Glutamatergic neuron (in vitro differentiated cells): ENCODE measurements around the gene MRGPRF. TPM values are rescaled to one million over a fixed set of nuclear protein-coding genes. Genes with fewer than 3 reads are reported as not detected.
"Not testable (repeated sequence)": the region's sequence is repeated elsewhere in the genome, so short reads cannot be mapped to it uniquely, and the experiment has no call there.

Experiments used
- DNase-seq: peaks from one replicate; pipeline ENCODE4 v3.0.0; 2022
- H3K27ac Mint-ChIP-seq: one replicate; pipeline ENCODE4 v1.8.0; 2020; ENCODE audit warnings: mild to moderate bottlenecking, mixed read lengths, inconsistent platforms; ENCODE audit not compliant: unreplicated experiment
- H3K27me3 Mint-ChIP-seq: one replicate; pipeline ENCODE4 v1.8.0; 2020; ENCODE audit warnings: mild to moderate bottlenecking, moderate library complexity, mixed read lengths, inconsistent platforms; ENCODE audit not compliant: unreplicated experiment
- H3K36me3 Mint-ChIP-seq: one replicate; pipeline ENCODE4 v1.8.0; 2020; ENCODE audit warnings: mild to moderate bottlenecking, mixed read lengths, inconsistent platforms; ENCODE audit not compliant: unreplicated experiment
- H3K4me1 Mint-ChIP-seq: one replicate; pipeline ENCODE4 v1.8.0; 2020; ENCODE audit warnings: mild to moderate bottlenecking, low read depth, mixed read lengths, inconsistent platforms; ENCODE audit not compliant: unreplicated experiment
- H3K4me3 Mint-ChIP-seq: one replicate; pipeline ENCODE4 v1.8.0; 2020; ENCODE audit warnings: mild to moderate bottlenecking, mixed read lengths, inconsistent platforms; ENCODE audit not compliant: unreplicated experiment
- H3K9me3 Mint-ChIP-seq: one replicate; pipeline ENCODE4 v1.8.0; 2020; ENCODE audit warnings: mild to moderate bottlenecking, moderate library complexity, mixed read lengths, inconsistent platforms; ENCODE audit not compliant: unreplicated experiment
- total RNA-seq: library from RNA; stranded (reverse); fragmentation: NEBNext Ultra II Directional; extraction: Animal tissue kit (Norgen Biotek cat#: 25700); gene quantifications from one replicate; pipeline ENCODE4 v1.2.1, GENCODE V29; 2021; ENCODE audit not compliant: unreplicated experiment
- TF ChIP-seq, protein P1 (sequence below): fragments of 200-600 bp; sonication (generic); IDR thresholded peaks from one replicate; pipeline ENCODE4 v1.5.0; 2021; ENCODE audit not compliant: partially characterized antibody, unreplicated experiment

MRGPRF gene
- total RNA-seq, 1 donor from 2014 or later = 1.0 TPM

DNA sequence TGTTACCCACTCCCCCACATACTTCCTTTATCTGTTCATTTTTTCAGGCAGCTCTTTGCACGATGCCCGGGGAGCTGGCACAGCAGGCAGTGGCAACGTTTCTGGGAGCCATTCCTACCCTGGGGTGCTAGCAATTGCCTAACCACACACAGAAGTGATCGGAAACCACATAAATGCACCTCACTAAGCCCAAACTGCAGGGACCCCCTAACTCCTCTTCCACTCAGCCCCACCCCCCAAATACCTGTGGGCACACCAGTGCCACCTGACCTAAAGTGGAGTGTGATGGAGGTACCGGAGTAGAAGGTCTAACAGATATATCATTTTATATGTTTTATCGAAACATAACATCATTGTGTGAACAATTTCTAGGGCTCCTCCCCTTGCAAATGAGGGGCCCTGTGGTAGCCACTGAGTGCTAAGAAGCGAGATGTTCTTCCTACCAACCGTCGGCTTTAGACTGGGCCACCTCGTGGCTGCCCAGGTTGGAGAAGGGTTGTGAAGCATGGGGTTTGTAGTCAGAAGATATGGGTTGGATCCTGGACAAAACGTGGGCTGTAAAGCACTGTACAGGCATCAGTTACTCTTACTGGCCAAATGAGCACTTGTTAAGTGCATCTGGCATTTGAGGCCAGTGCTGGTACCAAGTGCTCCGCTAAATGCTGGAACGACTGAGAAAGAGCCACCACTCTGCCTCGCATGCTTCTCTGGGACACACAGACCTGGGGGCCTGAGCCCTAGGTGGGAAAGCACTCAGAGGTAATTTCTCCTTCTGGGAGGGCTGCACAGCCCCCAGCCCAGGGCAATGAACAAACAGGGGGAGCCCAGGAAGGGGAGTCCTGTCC lies 35.0 kb downstream of the MRGPRF start:
- Mint-ChIP-seq H3K27me3 (peaks cover 5% of the 10 kb centered on the region), H3K27ac (no peak overlapping the region), H3K9me3 (peaks cover 9% of the 10 kb centered on the region), H3K36me3 (no peaks in the 10 kb centered on the region), H3K4me3 (no peak overlapping the region), H3K4me1 (peaks cover 11% of the 10 kb centered on the region)
- TF ChIP-seq, protein P1, sequence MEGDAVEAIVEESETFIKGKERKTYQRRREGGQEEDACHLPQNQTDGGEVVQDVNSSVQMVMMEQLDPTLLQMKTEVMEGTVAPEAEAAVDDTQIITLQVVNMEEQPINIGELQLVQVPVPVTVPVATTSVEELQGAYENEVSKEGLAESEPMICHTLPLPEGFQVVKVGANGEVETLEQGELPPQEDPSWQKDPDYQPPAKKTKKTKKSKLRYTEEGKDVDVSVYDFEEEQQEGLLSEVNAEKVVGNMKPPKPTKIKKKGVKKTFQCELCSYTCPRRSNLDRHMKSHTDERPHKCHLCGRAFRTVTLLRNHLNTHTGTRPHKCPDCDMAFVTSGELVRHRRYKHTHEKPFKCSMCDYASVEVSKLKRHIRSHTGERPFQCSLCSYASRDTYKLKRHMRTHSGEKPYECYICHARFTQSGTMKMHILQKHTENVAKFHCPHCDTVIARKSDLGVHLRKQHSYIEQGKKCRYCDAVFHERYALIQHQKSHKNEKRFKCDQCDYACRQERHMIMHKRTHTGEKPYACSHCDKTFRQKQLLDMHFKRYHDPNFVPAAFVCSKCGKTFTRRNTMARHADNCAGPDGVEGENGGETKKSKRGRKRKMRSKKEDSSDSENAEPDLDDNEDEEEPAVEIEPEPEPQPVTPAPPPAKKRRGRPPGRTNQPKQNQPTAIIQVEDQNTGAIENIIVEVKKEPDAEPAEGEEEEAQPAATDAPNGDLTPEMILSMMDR = no peak
- DNase-seq = peak; percentile 12

DNA sequence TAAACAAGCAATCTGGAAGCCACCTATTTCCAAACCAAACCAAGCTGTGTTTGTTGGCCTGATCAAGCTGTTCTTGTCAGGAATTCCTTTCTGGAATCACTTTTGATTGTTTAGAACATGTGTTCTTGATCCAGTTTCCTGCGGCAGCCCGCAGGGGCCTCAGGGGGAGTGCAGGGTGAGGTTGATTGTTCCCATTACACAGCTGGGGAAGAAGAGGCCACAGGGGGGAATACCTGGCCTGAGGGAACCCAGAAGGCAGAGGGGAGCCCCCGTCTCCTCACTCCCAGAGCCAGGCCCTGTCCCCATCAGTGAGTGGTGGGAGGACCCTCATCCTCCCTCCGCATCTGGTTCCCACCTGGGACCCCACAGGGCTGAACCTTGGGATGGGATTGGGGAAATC lies 36.5 kb downstream of the MRGPRF start:
- H3K4me1 Mint-ChIP-seq = peaks cover 11% of the 10 kb centered on the region

DNA sequence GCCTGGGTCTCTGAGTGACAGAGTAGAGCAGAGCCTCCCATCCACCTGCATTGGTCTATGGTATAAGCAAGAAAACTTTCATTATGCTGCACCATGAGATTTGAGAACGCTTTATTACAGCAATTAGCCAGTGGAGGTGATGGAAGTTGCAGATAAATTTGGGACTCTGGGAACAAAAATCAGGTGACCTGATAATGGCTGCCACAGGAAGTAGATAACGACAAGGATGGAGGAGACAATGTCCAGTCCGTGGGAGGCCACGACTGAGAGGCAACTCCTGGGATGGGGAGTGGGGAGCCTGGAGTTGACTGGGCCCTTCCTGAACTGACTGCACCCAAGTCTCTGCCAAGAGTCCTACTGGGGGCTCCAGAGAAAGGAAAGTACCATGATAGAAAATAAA lies 37.0 kb downstream of the MRGPRF start:
- TF ChIP-seq, protein P1 = no peak
- DNase-seq = no peak
- Mint-ChIP-seq H3K4me1 (peaks cover 11% of the 10 kb centered on the region), H3K27me3 (peaks cover 5% of the 10 kb centered on the region), H3K4me3 (no peak overlapping the region), H3K36me3 (no peaks in the 10 kb centered on the region), H3K27ac (no peak overlapping the region), H3K9me3 (peaks cover 7% of the 10 kb centered on the region)

More for the DNA sequence above, 36.5 kb downstream of the MRGPRF start:
- no peak for DNase-seq
- H3K27me3 Mint-ChIP-seq = peaks cover 5% of the 10 kb centered on the region
- H3K36me3 Mint-ChIP-seq = no peaks in the 10 kb centered on the region
- no peak overlapping the region for H3K27ac Mint-ChIP-seq
- TF ChIP-seq, protein P1 = no peak
- H3K9me3 Mint-ChIP-seq = peaks cover 7% of the 10 kb centered on the region
- H3K4me3 Mint-ChIP-seq = no peak overlapping the region

DNA sequence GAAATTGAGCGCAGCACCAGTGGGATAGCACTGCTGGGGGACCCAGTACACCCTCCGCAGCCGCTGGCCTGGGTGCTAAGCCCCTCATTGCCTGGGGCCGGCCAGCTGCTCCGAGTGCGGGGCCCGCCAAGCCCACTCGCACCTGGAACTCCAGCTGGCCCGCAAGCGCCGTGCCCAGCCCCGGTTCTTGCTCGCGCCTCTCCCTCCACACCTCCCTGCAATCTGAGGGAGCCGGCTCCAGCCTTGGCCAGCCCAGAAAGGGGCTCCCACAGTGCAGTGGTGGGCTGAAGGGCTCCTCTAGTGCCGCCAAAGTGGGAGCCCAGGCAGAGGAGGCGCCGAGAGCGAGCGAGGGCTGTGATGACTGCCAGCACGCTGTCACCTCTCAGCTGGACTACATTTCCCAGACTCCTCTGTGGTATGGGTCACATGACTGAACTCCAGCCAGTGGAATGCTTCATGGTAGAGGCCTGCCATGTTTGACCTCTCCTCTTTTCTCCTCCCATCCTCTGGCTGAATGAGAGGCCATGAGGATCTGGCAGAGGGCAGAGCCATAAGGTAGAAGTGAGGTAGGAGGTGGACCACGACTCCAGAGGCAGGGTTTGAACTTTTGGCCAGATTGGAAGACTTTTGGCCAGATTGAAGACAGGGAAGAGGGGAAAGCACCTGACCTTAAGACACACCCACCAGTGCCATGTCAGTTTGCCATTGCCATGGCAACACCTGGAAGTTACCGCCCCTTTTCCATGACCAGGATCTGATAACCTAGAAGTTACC lies 38.4 kb downstream of the MRGPRF start:
- Mint-ChIP-seq H3K4me3 (no peak overlapping the region), H3K36me3 (no peaks in the 10 kb centered on the region), H3K27ac (no peak overlapping the region), H3K9me3 (peaks cover 6% of the 10 kb centered on the region), H3K4me1 (peaks cover 11% of the 10 kb centered on the region), H3K27me3 (peaks cover 5% of the 10 kb centered on the region)
- TF ChIP-seq, protein P1 = no peak
- no peak for DNase-seq

DNA sequence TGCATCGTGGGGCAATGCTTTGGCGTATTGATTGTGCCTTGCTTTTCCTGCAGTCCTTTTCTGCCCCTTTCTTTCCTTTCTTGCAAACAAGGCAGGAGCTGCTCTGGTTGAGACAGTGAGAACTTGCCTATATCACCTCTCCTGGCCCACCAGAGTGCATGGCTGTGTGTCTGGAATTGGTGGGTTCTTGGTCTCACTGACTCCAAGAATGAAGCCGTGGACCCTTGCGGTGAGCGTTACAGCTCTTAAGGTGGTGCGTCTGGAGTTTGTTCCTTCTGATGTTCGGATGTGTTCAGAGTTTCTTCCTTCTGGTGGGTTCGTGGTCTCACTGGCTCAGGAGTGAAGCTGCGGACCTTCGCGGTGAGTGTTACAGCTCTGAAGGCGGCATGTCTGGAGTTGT lies 39.3 kb downstream of the MRGPRF start:
- not testable (repeated sequence) for H3K4me3 Mint-ChIP-seq, H3K4me1 Mint-ChIP-seq, H3K27me3 Mint-ChIP-seq, H3K36me3 Mint-ChIP-seq, DNase-seq, H3K9me3 Mint-ChIP-seq, H3K27ac Mint-ChIP-seq
